AG10803 (cell line): ENCODE results near the gene FNDC3A.
"Not testable (repeated sequence)": the region's sequence is repeated elsewhere in the genome, so short reads cannot be mapped to it uniquely, and the experiment has no call there.

Experiments used
- DNase-seq: peaks from one replicate; pipeline ENCODE4 v3.0.0; 2010; ENCODE audit warnings: low read depth
- H3K4me3 ChIP-seq: 2 replicates; pipeline ENCODE4 v1.5.1; 2011; ENCODE audit warnings: mild to moderate bottlenecking, low read length, control low read depth
- TF ChIP-seq, protein P1 (sequence below): conservative IDR thresholded peaks from 2 replicates; pipeline ENCODE4 v1.5.1; 2011; ENCODE audit warnings: mild to moderate bottlenecking, low read length, control low read depth, inconsistent platforms

Gene FNDC3A

DNA sequence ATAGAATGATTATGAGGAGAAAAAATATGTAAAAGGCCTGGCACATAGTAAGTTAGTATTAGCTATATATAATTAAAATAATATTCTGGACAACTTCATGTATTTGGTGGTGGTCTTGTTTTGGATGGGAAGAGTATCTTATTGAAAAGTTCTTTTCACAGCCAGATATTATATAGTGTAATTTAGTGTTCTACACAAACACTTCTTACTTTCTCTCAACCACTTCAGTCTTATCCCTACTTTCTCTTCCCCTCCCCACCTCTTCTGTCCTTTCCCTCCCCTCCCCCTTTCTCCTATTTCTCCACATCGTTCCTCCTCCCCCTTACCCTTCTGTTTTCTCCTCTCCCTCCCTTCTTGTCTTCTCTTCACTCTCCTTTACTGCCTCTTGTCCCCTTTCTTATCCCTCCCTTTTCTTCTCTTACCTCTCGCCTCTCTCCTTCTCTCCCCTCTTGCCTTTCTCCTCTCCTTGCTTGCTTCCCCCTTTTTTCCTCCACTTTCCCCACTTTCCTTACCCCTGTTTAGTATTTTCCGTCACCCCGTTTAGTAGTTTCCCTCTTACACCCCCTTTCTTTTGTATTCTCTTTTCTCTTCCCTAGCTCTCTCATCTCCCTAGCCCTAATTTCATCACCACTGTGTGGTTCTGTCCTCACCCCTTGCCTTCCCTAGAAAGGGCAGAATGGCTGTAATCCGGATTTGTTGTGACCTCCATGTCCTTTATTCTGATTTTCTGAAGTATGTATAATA, 137.2 kb downstream of the FNDC3A start:
- TF ChIP-seq, protein P1, sequence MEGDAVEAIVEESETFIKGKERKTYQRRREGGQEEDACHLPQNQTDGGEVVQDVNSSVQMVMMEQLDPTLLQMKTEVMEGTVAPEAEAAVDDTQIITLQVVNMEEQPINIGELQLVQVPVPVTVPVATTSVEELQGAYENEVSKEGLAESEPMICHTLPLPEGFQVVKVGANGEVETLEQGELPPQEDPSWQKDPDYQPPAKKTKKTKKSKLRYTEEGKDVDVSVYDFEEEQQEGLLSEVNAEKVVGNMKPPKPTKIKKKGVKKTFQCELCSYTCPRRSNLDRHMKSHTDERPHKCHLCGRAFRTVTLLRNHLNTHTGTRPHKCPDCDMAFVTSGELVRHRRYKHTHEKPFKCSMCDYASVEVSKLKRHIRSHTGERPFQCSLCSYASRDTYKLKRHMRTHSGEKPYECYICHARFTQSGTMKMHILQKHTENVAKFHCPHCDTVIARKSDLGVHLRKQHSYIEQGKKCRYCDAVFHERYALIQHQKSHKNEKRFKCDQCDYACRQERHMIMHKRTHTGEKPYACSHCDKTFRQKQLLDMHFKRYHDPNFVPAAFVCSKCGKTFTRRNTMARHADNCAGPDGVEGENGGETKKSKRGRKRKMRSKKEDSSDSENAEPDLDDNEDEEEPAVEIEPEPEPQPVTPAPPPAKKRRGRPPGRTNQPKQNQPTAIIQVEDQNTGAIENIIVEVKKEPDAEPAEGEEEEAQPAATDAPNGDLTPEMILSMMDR: no peak
- H3K4me3 ChIP-seq: no peak overlapping the region
- DNase-seq: no peak

DNA sequence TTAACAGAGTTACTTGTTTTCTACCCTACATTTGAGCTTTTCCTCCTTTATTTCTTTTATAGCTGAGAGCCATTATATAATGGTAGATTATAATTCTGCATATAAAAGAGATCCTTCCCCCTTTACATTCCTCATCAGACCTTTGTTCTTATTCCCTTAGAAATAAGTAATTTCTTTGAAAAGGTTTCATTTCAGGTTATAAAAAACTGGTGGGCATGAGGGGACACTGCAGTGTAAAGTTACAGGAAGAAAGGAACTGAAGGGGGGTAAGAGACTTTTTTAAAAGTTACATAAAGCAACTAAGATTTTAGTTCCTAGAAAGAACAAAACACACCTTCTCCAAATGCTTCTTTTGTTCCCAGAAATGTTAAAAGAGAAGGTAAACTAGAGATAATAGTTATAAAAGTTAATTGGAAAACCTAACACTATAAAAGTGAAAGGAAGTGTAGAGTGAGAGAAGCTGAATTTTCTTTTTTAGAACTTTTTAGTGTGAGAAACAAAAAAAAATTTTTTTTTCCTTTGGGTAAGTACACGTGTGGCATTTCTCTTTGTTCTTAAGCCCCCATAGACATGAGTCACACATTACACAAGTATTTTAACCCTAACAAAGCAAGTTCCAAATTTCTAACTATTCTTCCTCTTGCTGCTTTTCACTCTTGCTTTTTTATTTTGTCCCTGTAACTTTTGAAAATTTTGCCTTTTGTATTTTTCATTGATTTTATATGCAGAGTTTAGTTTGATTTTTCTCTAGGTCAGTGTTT, 138.0 kb downstream of the FNDC3A start:
- peak; percentile 62 for DNase-seq
- H3K4me3 ChIP-seq: no peak overlapping the region

DNA sequence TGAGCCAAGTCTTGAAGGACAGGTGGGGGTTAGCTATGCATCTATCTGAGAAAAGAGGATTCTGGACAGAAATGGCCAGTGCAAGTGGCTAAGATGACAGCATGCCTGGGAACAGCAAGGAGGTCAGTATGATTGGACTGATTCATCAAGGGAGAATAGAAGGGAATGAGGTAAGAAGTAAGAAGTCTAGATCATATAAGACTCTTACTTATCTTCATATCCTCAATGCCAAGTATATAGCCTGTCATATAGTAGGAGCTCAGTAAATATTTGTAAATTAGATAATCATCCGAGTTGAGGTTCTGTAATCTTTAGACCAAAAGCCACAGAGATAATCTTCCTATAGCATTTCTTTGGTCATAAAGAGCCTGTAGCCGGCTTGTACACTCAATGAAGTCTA, 141.2 kb downstream of the FNDC3A start:
- H3K4me3 ChIP-seq: no peak overlapping the region
- TF ChIP-seq, protein P1: no peak
- DNase-seq: no peak

More for the DNA sequence above, 138.0 kb downstream of the FNDC3A start:
- TF ChIP-seq, protein P1: no peak

DNA sequence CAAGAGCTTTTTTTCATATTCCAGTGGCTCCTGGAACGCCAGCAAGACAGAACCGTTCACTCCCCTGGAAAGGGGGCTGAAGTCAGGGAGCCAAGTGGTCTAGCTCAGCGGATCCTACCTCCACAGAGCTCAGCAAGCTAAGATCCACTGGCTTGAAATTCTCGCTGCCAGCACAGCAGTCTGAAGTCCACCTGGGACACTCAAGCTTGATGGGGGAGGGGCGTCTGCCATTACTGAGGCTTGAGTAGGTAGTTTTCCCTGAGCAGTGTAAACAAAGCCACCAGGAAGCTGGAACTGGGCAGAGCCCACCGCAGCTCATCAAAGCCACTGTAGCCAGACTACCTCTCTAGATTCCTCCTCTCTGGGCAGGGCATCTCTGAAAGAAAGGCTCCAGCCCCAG, 142.7 kb downstream of the FNDC3A start:
- not testable (repeated sequence) for DNase-seq, H3K4me3 ChIP-seq

DNA sequence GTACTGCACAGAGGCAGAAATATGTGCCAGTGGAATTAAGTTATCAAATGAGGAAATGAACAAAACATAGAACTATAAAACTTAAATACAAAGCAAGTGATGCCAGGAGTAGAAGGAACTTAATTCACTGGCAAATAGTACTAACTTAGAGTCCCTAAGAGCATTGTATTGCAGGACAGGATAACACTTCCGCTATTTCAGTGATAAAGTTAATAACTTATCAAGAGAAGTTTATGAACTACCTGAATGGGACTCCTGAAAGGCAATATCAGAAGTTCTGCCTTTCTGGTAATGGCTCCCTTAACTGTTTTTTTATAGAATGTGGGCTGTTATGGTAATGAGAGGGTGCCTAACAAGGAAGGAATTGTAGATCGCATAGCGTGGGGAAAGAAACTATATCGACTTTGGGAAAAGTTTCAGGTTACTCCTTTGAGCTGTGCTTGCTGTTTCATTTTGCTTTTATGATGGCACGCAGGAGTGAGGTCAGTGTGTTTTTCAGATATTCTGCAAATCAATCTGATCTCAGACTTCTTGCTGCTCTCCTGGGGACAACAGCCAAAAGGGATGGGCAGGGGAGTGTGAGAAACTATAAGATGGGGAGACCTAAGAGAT, 149.1 kb downstream of the FNDC3A start:
- no peak for DNase-seq
- H3K4me3 ChIP-seq: no peak overlapping the region
- TF ChIP-seq, protein P1: no peak

DNA sequence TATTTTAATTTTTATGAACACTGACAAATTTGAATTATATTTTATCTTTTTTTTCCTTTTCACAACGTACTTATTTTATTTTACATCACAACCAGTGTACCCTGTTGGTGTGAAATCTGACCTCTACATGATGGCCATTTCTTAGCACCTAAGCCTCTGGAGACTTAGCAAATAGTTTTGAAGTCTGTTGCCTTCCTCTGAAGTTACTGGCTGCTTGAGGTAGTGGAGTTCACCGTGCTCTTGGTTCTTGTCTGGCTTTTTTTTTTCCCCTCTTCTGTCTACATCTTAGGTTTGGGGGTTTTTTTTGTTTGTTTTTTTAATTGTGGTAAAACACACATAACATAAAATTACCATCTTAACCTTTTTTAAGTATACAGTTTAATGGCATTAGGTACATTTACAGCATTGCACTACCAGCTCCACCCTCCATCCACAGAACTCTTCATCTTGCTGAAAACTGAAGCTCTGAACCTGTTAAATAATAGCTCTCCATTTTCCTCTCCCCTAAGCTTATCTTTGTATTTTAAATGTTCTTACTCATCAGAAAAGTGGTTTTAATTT, 150.3 kb downstream of the FNDC3A start:
- H3K4me3 ChIP-seq: no peak overlapping the region
- TF ChIP-seq, protein P1: no peak
- DNase-seq: no peak

DNA sequence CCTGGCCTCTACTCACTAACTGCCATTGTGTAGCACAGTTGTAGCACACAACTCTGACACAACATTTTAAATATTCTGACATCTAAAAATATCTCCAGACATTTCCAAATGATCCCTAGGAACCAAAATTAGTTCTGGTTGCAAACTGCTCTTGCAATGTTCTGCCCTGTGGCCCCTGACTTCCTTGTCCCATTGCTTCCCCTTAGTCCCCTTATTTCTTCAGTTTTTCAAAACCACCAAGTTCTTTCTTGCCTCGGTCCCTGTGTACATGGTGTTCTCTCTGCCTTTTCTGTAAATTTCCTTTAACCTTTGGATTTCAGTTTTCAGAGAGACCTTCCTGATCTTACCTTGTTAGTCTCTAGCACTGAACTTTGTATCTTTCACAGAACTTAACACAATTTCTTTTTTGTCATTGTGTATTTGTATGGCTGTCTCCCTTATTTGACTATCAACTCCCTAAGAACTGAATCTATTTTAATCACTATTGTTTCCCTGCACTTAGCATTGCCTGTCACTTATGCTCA, 156.8 kb downstream of the FNDC3A start:
- TF ChIP-seq, protein P1: no peak
- no peak for DNase-seq
- H3K4me3 ChIP-seq: no peak overlapping the region
